Esophagus muscularis mucosa (tissue), 4 donors: ENCODE results near the gene TMEM141. TPM values are rescaled to one million over a fixed set of nuclear protein-coding genes. Genes with fewer than 3 reads are reported as not detected.
"Not testable (repeated sequence)": the region's sequence is repeated elsewhere in the genome, so short reads cannot be mapped to it uniquely, and the experiment has no call there.

Experiments
- DNase-seq: peaks from one replicate; pipeline ENCODE4 v3.0.0-alpha.2; 2017; ENCODE audit errors: extremely low spot score
- H3K27ac ChIP-seq, 4 donors: fragments of 200-600 bp; sonication (generic); replicated peaks in 1 of 4; 1 replicate in 3 of 4; 2 replicates in 1 of 4; pipeline ENCODE4 v1.5.1; 2016 to 2019; ENCODE audit warnings: mild to moderate bottlenecking in 1 of 4
- H3K27me3 ChIP-seq, 4 donors: fragments of 200-600 bp; sonication (generic); one replicate each; pipeline versions ENCODE4 v1.5.1 to v1.6.0; 2016 to 2019
- H3K36me3 ChIP-seq, 4 donors: fragments of 200-600 bp; sonication (generic); one replicate each; pipeline ENCODE4 v1.5.1; 2016 to 2019
- H3K4me1 ChIP-seq, 4 donors: fragments of 200-600 bp; sonication (generic); one replicate each; pipeline ENCODE4 v1.5.1; 2016 to 2019
- H3K4me3 ChIP-seq, 4 donors: fragments of 200-600 bp; sonication (generic); 1 replicate in 2 of 4; 2 replicates in 2 of 4; pipeline ENCODE4 v1.5.1; 2016 to 2019; ENCODE audit warnings: mild to moderate bottlenecking in 4 of 4, moderate library complexity in 1 of 4
- H3K9me3 ChIP-seq, 4 donors: fragments of 200-600 bp; sonication (generic); 1 replicate in 3 of 4; 2 replicates in 1 of 4; pipeline ENCODE4 v1.5.1; 2016 to 2019
- CTCF ChIP-seq, 3 experiments: fragments of 200-600 bp in 2 of 3; fragments of 450-650 bp in 1 of 3; sonication (generic) in 2 of 3; IDR thresholded peaks; one replicate each; pipeline ENCODE4 v1.5.1; 2017 to 2019; ENCODE audit warnings: antibody characterized with exemption in 3 of 3, mild to moderate bottlenecking in 2 of 3, moderate library complexity in 1 of 3
- EP300 ChIP-seq: sonication (generic); formaldehyde crosslinking; IDR thresholded peaks from one replicate; pipeline ENCODE4 v1.6.1; 2017; ENCODE audit warnings: antibody characterized with exemption
- POLR2A ChIP-seq: fragments of 450-650 bp; IDR thresholded peaks from one replicate; pipeline ENCODE4 v1.6.1; 2017; ENCODE audit warnings: antibody characterized with exemption, moderate library complexity, mild to moderate bottlenecking, low read depth
- POLR2AphosphoS5 ChIP-seq, 2 donors: sonication (generic); formaldehyde crosslinking; IDR thresholded peaks; one replicate each; pipeline ENCODE4 v1.6.1; 2017; ENCODE audit warnings: antibody characterized with exemption in 2 of 2
- WGBS: methylation state at CpG from one replicate; pipeline ENCODE4 v1.1.5; 2018; 5-methylcytosine and 5-hydroxymethylcytosine counted together
- intact Hi-C: fragments of 100-400 bp; cut with DNase I; formaldehyde crosslinking; loops from one replicate; pipeline ENCODE4 v1.15.1; 2023
- total RNA-seq, 4 donors: library from RNA; depleted of rRNA; stranded (reverse); fragments of >200 nt; gene quantifications; one replicate each; pipeline versions ENCODE4 v1.1.0 to v1.2.1, GENCODE V29; 2016

TMEM141 gene
- total RNA-seq, 4 donors from 2014 or later = 27.9 to 48.7 (median 31.5) TPM

DNA sequence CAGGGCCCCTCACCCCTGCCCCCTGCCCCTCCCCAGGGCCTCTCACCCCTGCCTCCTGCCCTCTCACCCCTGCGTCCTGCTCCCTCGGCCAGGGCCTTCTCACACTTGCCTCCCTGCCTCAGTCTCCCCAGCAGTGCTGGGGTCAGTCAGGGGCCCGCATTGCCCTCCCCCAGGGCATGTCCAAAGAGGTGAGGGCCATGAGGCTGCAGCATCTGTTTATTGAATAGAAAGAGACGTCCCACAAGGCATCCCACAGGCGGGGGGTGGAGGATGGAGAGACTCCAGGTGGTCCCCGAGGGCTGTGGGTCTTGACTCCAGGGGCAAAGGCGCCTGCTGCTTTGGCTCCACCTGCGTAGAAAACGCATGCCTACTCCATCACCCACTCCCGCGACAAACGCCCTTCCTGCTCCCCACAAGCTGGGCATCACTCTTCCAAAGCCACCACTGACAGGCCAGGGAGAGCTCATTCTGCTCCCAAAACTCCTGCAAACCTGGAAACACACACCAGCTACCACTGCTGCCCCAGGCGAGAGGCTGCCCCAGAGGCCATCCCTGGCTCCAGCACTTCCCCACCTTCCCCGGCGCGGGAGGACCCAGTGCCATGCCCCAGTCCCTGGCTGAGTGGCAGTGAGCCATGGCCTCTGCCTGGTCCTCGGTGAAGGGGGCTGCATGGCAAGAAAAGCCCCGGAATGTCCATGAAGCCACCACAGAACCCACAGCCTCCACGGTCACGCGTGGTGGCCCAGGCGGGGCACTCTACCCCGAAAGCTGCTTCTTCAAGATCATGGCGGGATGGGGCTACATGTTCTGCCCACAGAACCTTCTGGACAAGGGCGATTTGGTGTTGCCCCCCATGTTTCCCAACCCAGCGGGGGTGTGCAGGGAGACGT is 31.5 kb upstream of the TMEM141 start:
- Histone ChIP-seq H3K27me3 (peaks cover 0 to 73% (median 8%) of the 10 kb centered on the region in 4 donors), H3K36me3 (no peaks in the 10 kb centered on the region), H3K27ac (no peak overlapping the region), H3K9me3 (peaks cover 0 to 11% (median 3%) of the 10 kb centered on the region in 4 donors), H3K4me1 (peaks cover 0 to 22% (median 15%) of the 10 kb centered on the region in 4 donors), H3K4me3 (no peak overlapping the region)
- TF ChIP-seq POLR2A (no peak), EP300 (no peak), CTCF (IDR thresholded peaks at IDR 0.05) (no peak), POLR2AphosphoS5 (IDR thresholded peaks at IDR 0.05) (no peak)
- intact Hi-C loops = no loop called here
- 86% methylated on average over 5 of the region's 27 CpGs for WGBS
- DNase-seq = no peak

DNA sequence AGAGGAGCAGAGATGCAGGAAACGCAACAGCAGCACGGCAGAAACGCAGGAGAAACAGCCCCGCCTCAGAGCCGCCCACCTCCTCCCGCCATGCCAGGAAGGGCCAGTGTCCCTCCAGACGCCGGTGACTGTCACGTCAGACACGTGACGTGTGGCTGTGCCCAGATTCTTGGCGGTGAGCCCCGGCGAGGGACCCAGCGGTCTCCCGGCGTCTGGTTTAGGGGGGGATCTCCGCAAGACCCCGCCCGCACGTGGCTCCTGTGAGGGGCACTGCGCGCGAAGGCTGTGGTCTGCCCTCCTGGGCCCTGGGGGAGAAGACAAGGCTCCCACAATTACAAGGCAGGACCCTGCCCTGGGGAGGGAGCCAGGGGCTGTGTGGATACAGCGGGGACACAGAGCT is 30.7 kb upstream of the TMEM141 start:
- intact Hi-C loops = no loop called here
- H3K4me1 ChIP-seq = peaks cover 0 to 22% (median 15%) of the 10 kb centered on the region in 4 donors
- H3K4me3 ChIP-seq = no peak overlapping the region
- peaks cover 0 to 73% (median 8%) of the 10 kb centered on the region in 4 donors for H3K27me3 ChIP-seq
- H3K9me3 ChIP-seq = peaks cover 0 to 11% (median 3%) of the 10 kb centered on the region in 4 donors
- H3K27ac ChIP-seq = no peak overlapping the region
- DNase-seq = no peak
- 79% methylated on average over 14 of the region's 25 CpGs for WGBS
- no peak for TF ChIP-seq CTCF (IDR thresholded peaks at IDR 0.05)
- TF ChIP-seq POLR2A = no peak
- no peak for TF ChIP-seq EP300
- no peak for TF ChIP-seq POLR2AphosphoS5 (IDR thresholded peaks at IDR 0.05)
- H3K36me3 ChIP-seq = no peaks in the 10 kb centered on the region

- DNase-seq, H3K4me3 ChIP-seq, H3K27ac ChIP-seq, intact Hi-C loops, H3K36me3 ChIP-seq, H3K9me3 ChIP-seq: not testable (repeated sequence)
- peak in 2 of 3 experiments; percentile 19 to 45 for TF ChIP-seq CTCF (IDR thresholded peaks at IDR 0.05)
- whole genome bisulfite sequencing = 48% methylated on average over 15 of the region's 22 CpGs
- H3K27me3 ChIP-seq = peaks cover 0 to 76% (median 8%) of the 10 kb centered on the region in 4 donors
- peaks cover 0 to 22% (median 15%) of the 10 kb centered on the region in 4 donors for H3K4me1 ChIP-seq
These were observed 30.2 kb upstream of the TMEM141 start for GRCh38 chr9:136760834-136761544.

DNA sequence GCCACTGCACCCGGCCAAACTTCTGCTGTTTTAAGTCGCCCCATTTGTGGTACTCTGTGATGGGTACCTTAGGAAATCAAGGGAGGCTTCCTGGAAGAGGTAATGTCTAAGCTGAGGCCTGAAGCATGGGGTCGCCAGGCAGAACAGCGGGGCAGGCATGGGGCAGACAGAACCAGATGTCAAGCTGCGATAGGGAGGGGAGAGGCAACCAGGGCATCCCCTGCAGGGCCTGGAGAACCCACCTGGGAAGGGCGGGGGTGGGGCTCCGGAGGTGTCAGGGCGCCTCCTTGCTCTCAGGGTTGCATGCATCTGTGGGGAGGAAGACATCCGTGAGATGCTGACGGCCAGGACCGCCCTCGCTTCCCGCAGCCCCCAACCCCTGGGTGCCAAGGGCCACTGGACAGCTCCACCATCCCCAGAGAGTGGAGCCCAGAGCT is 29.6 kb upstream of the TMEM141 start:
- Histone ChIP-seq H3K27me3 (peaks cover 0 to 74% (median 8%) of the 10 kb centered on the region in 4 donors), H3K9me3 (peaks cover 0 to under 1% (median 0%) of the 10 kb centered on the region in 4 donors), H3K4me1 (peaks cover 0 to 22% (median 15%) of the 10 kb centered on the region in 4 donors), H3K4me3 (no peak overlapping the region), H3K27ac (no peak overlapping the region), H3K36me3 (no peaks in the 10 kb centered on the region)
- intact Hi-C loops = no loop called here
- WGBS = 100% methylated on average over 2 of the region's 13 CpGs
- no peak for DNase-seq
- TF ChIP-seq CTCF (IDR thresholded peaks at IDR 0.05) (no peak), EP300 (no peak), POLR2AphosphoS5 (IDR thresholded peaks at IDR 0.05) (no peak), POLR2A (no peak)
